Muscle layer of colon (tissue), 2 donors: ENCODE measurements around the gene TMEM225B.
"Not testable (repeated sequence)": the region's sequence is repeated elsewhere in the genome, so short reads cannot be mapped to it uniquely, and the experiment has no call there.

Experiments used
- H3K27ac ChIP-seq: one replicate; pipeline ENCODE4 v1.7.0; 2013; ENCODE audit warnings: low read depth, mild to moderate bottlenecking, low read length, moderate library complexity
- H3K27me3 ChIP-seq, 2 donors: one replicate each; pipeline ENCODE4 v1.7.0; 2013; ENCODE audit warnings: low read length in 2 of 2, mild to moderate bottlenecking in 2 of 2; ENCODE audit not compliant: insufficient read depth in 2 of 2, control insufficient read depth in 1 of 2
- H3K36me3 ChIP-seq: one replicate; pipeline ENCODE4 v1.7.0; 2013; ENCODE audit warnings: mild to moderate bottlenecking, low read length; ENCODE audit not compliant: insufficient read depth
- H3K4me1 ChIP-seq: one replicate; pipeline ENCODE4 v1.7.0; 2013; ENCODE audit warnings: mild to moderate bottlenecking, low read length; ENCODE audit not compliant: insufficient read depth
- H3K4me3 ChIP-seq, 2 donors: one replicate each; pipeline ENCODE4 v1.7.0; 2013; ENCODE audit warnings: low read length in 2 of 2, low read depth in 1 of 2, mild to moderate bottlenecking in 1 of 2, moderate library complexity in 1 of 2
- H3K9ac ChIP-seq: one replicate; pipeline ENCODE4 v1.7.0; 2013; ENCODE audit warnings: low read length
- H3K9me3 ChIP-seq: one replicate; pipeline ENCODE4 v1.7.0; 2013; ENCODE audit warnings: mild to moderate bottlenecking, low read length
- donor health status: abdominal sarcoma.
- donor health status: Adenocarcinoma of cecum.

TMEM225B gene

GRCh38 chr7:99580778-99581332 is 17.2 kb upstream of the TMEM225B start:
- Histone ChIP-seq H3K9ac (peak overlapping the region; percentile 55), H3K27ac (peak overlapping the region; percentile 77), H3K4me3 (peak overlapping the region; percentile 70 to 80)
- not testable (repeated sequence) for H3K36me3 ChIP-seq, H3K27me3 ChIP-seq, H3K9me3 ChIP-seq, H3K4me1 ChIP-seq

- H3K9me3 ChIP-seq = no peaks in the 10 kb centered on the region
- H3K9ac ChIP-seq = no peak overlapping the region
- H3K36me3 ChIP-seq = no peaks in the 10 kb centered on the region
- H3K4me1 ChIP-seq = no peaks in the 10 kb centered on the region
- H3K4me3 ChIP-seq = no peak overlapping the region
- no peaks in the 10 kb centered on the region for H3K27me3 ChIP-seq
- H3K27ac ChIP-seq = no peak overlapping the region
Observed at GRCh38 chr7:99588868-99589267, 9.2 kb upstream of the TMEM225B start.

- Histone ChIP-seq H3K27ac (no peak overlapping the region), H3K4me1 (no peaks in the 10 kb centered on the region), H3K9me3 (no peaks in the 10 kb centered on the region), H3K4me3 (no peak overlapping the region), H3K27me3 (no peaks in the 10 kb centered on the region), H3K36me3 (no peaks in the 10 kb centered on the region), H3K9ac (no peak overlapping the region)
Observed at GRCh38 chr7:99594948-99595745, 2.9 kb upstream of the TMEM225B start.

GRCh38 chr7:99596408-99596955 is 1.6 kb upstream of the TMEM225B start:
- Histone ChIP-seq H3K36me3 (no peaks in the 10 kb centered on the region), H3K9ac (no peak overlapping the region), H3K27ac (no peak overlapping the region), H3K9me3 (no peaks in the 10 kb centered on the region), H3K4me3 (no peak overlapping the region), H3K4me1 (no peaks in the 10 kb centered on the region), H3K27me3 (no peaks in the 10 kb centered on the region)

- no peak overlapping the region for H3K4me3 ChIP-seq
- H3K9ac ChIP-seq = no peak overlapping the region
- H3K27me3 ChIP-seq = no peaks in the 10 kb centered on the region
- no peaks in the 10 kb centered on the region for H3K36me3 ChIP-seq
- no peak overlapping the region for H3K27ac ChIP-seq
- no peaks in the 10 kb centered on the region for H3K9me3 ChIP-seq
- no peaks in the 10 kb centered on the region for H3K4me1 ChIP-seq
Observed at GRCh38 chr7:99599836-99600235, 1.8 kb downstream of the TMEM225B start.

- no peak overlapping the region for H3K9ac ChIP-seq
Observed at GRCh38 chr7:99601656-99602310, 3.7 kb downstream of the TMEM225B start.

GRCh38 chr7:99605527-99605926 is 7.5 kb downstream of the TMEM225B start:
- H3K27me3 ChIP-seq = no peaks in the 10 kb centered on the region
- no peak overlapping the region for H3K4me3 ChIP-seq
- no peaks in the 10 kb centered on the region for H3K9me3 ChIP-seq
- H3K36me3 ChIP-seq = no peaks in the 10 kb centered on the region
- H3K4me1 ChIP-seq = no peaks in the 10 kb centered on the region
- no peak overlapping the region for H3K9ac ChIP-seq
- no peak overlapping the region for H3K27ac ChIP-seq

More at GRCh38 chr7:99601656-99602310, 3.7 kb downstream of the TMEM225B start:
- no peaks in the 10 kb centered on the region for H3K4me1 ChIP-seq
- H3K9me3 ChIP-seq = no peaks in the 10 kb centered on the region
- no peak overlapping the region for H3K27ac ChIP-seq
- no peaks in the 10 kb centered on the region for H3K27me3 ChIP-seq
- H3K36me3 ChIP-seq = no peaks in the 10 kb centered on the region
- no peak overlapping the region for H3K4me3 ChIP-seq

GRCh38 chr7:99606531-99606930 is 8.5 kb downstream of the TMEM225B start:
- Histone ChIP-seq H3K36me3 (no peaks in the 10 kb centered on the region), H3K9me3 (no peaks in the 10 kb centered on the region), H3K27me3 (no peaks in the 10 kb centered on the region), H3K9ac (no peak overlapping the region), H3K4me3 (no peak overlapping the region), H3K27ac (no peak overlapping the region), H3K4me1 (no peaks in the 10 kb centered on the region)

GRCh38 chr7:99607548-99607947 is 9.5 kb downstream of the TMEM225B start:
- H3K4me3 ChIP-seq = no peak overlapping the region
- no peaks in the 10 kb centered on the region for H3K36me3 ChIP-seq
- no peak overlapping the region for H3K9ac ChIP-seq
- H3K4me1 ChIP-seq = no peaks in the 10 kb centered on the region
- H3K27ac ChIP-seq = no peak overlapping the region
- no peaks in the 10 kb centered on the region for H3K9me3 ChIP-seq
- no peaks in the 10 kb centered on the region for H3K27me3 ChIP-seq

GRCh38 chr7:99614495-99614894 is 16.4 kb downstream of the TMEM225B start:
- H3K36me3 ChIP-seq = peaks cover 15% of the 10 kb centered on the region

GRCh38 chr7:99615989-99616358 is 17.9 kb downstream of the TMEM225B start:
- no peak overlapping the region for H3K9ac ChIP-seq
- peak overlapping the region in 1 of 2 donors; percentile 97 for H3K4me3 ChIP-seq
- peak overlapping the region; percentile 81 for H3K27ac ChIP-seq

More at GRCh38 chr7:99614495-99614894, 16.4 kb downstream of the TMEM225B start:
- no peak overlapping the region for H3K9ac ChIP-seq
- peaks cover 12% of the 10 kb centered on the region for H3K4me1 ChIP-seq
- H3K4me3 ChIP-seq = no peak overlapping the region
- no peak overlapping the region for H3K27ac ChIP-seq
- no peaks in the 10 kb centered on the region for H3K9me3 ChIP-seq
- H3K27me3 ChIP-seq = no peaks in the 10 kb centered on the region

More at GRCh38 chr7:99615989-99616358, 17.9 kb downstream of the TMEM225B start:
- Histone ChIP-seq H3K27me3 (no peaks in the 10 kb centered on the region), H3K36me3 (peaks cover 30% of the 10 kb centered on the region), H3K9me3 (no peaks in the 10 kb centered on the region), H3K4me1 (peaks cover 12% of the 10 kb centered on the region)
